SHP77 treated with DMSO at 0.1 percent for 48 hours (cell line): ENCODE results near the gene RFTN1.

Experiments
- DNase-seq: peaks from one replicate; lab custom pipeline; 2025; lab: John Stamatoyannopoulos, UW

The RFTN1 gene

GRCh38 chr3:16301507-16301906, 212.0 kb downstream of the RFTN1 start:
- DNase-seq = no peak

GRCh38 chr3:16300881-16301359, 212.6 kb downstream of the RFTN1 start:
- DNase-seq = no peak

GRCh38 chr3:16300307-16300706, 213.2 kb downstream of the RFTN1 start:
- no peak for DNase-seq

GRCh38 chr3:16299746-16300145, 213.8 kb downstream of the RFTN1 start:
- DNase-seq = no peak

GRCh38 chr3:16298891-16299290, 214.6 kb downstream of the RFTN1 start:
- no peak for DNase-seq

GRCh38 chr3:16297997-16298885, 215.3 kb downstream of the RFTN1 start:
- no peak for DNase-seq

GRCh38 chr3:16295298-16295890, 218.1 kb downstream of the RFTN1 start:
- no peak for DNase-seq

GRCh38 chr3:16294844-16295243, 218.7 kb downstream of the RFTN1 start:
- DNase-seq = no peak

GRCh38 chr3:16290827-16291196, 222.7 kb downstream of the RFTN1 start:
- DNase-seq = no peak

- peak; percentile 11 for DNase-seq
These were observed 223.3 kb downstream of the RFTN1 start for GRCh38 chr3:16290007-16290826.

- DNase-seq = no peak
These were observed 224.2 kb downstream of the RFTN1 start for GRCh38 chr3:16289144-16289889.

- DNase-seq = no peak
These were observed 224.8 kb downstream of the RFTN1 start for GRCh38 chr3:16288664-16289063.

- no peak for DNase-seq
These were observed 226.6 kb downstream of the RFTN1 start for GRCh38 chr3:16286751-16287543.

GRCh38 chr3:16286161-16286560, 227.3 kb downstream of the RFTN1 start:
- DNase-seq = no peak

GRCh38 chr3:16284633-16285032, 228.9 kb downstream of the RFTN1 start:
- no peak for DNase-seq

- no peak for DNase-seq
These were observed 232.8 kb downstream of the RFTN1 start for GRCh38 chr3:16280671-16281070.

GRCh38 chr3:16279010-16279801, 234.3 kb downstream of the RFTN1 start:
- DNase-seq = no peak

GRCh38 chr3:16277471-16277870, 236.0 kb downstream of the RFTN1 start:
- DNase-seq = no peak

GRCh38 chr3:16273867-16274266, 239.6 kb downstream of the RFTN1 start:
- DNase-seq = no peak

GRCh38 chr3:16272588-16272987, 240.9 kb downstream of the RFTN1 start:
- DNase-seq = no peak
